Measurements from ENCODE around the gene CEP350.
"Not testable (repeated sequence)": the region's sequence is repeated elsewhere in the genome, so short reads cannot be mapped to it uniquely, and the experiment has no call there.

Gene CEP350

GRCh38 chr1:179995576-179995975 is 41.0 kb downstream of the CEP350 start:
- H3K4me3 Mint-ChIP-seq: no peak overlapping the region
- no peaks in the 10 kb centered on the region for H3K27me3 Mint-ChIP-seq
- H3K4me1 Mint-ChIP-seq (ENCODE audit: low read depth): peaks cover 8% of the 10 kb centered on the region
- H3K27ac Mint-ChIP-seq: no peak overlapping the region
- intact Hi-C loops (cut with micrococcal nuclease): no loop called here
- peaks cover 68% of the 10 kb centered on the region for H3K36me3 Mint-ChIP-seq (ENCODE audit: low read depth)
- H3K9me3 Mint-ChIP-seq: no peaks in the 10 kb centered on the region

- Mint-ChIP-seq H3K27ac (no peak overlapping the region), H3K4me1 (ENCODE audit: low read depth) (peaks cover 8% of the 10 kb centered on the region), H3K4me3 (no peak overlapping the region), H3K9me3 (no peaks in the 10 kb centered on the region), H3K27me3 (no peaks in the 10 kb centered on the region), H3K36me3 (ENCODE audit: low read depth) (peaks cover 64% of the 10 kb centered on the region)
- intact Hi-C loops (cut with micrococcal nuclease): no loop called here
Measured at GRCh38 chr1:179996099-179996498, 41.5 kb downstream of the CEP350 start.

- Mint-ChIP-seq H3K4me3 (no peak overlapping the region), H3K27me3 (no peaks in the 10 kb centered on the region), H3K4me1 (ENCODE audit: low read depth) (peaks cover 8% of the 10 kb centered on the region), H3K9me3 (no peaks in the 10 kb centered on the region), H3K27ac (no peak overlapping the region), H3K36me3 (ENCODE audit: low read depth) (peaks cover 43% of the 10 kb centered on the region)
- intact Hi-C loops (cut with micrococcal nuclease): no loop called here
Measured at GRCh38 chr1:180000575-180000974, 46.0 kb downstream of the CEP350 start.

GRCh38 chr1:180002437-180002836 is 47.8 kb downstream of the CEP350 start:
- H3K27me3 Mint-ChIP-seq: no peaks in the 10 kb centered on the region
- no peak overlapping the region for H3K4me3 Mint-ChIP-seq
- peaks cover 8% of the 10 kb centered on the region for H3K4me1 Mint-ChIP-seq (ENCODE audit: low read depth)
- no peaks in the 10 kb centered on the region for H3K9me3 Mint-ChIP-seq
- H3K36me3 Mint-ChIP-seq (ENCODE audit: low read depth): peaks cover 29% of the 10 kb centered on the region
- no peak overlapping the region for H3K27ac Mint-ChIP-seq
- intact Hi-C loops (cut with micrococcal nuclease): no loop called here

- Mint-ChIP-seq H3K9me3 (no peaks in the 10 kb centered on the region), H3K4me3 (no peak overlapping the region), H3K36me3 (ENCODE audit: low read depth) (peaks cover 28% of the 10 kb centered on the region), H3K27me3 (no peaks in the 10 kb centered on the region), H3K4me1 (ENCODE audit: low read depth) (peaks cover 8% of the 10 kb centered on the region), H3K27ac (no peak overlapping the region)
- intact Hi-C loops (cut with micrococcal nuclease): no loop called here
Measured at GRCh38 chr1:180003026-180003695, 48.6 kb downstream of the CEP350 start.

GRCh38 chr1:180006762-180007161 is 52.2 kb downstream of the CEP350 start:
- H3K27me3 Mint-ChIP-seq; H3K9me3 Mint-ChIP-seq; H3K27ac Mint-ChIP-seq; intact Hi-C loops (cut with micrococcal nuclease); H3K4me3 Mint-ChIP-seq; H3K4me1 Mint-ChIP-seq (ENCODE audit: low read depth): not testable (repeated sequence)
- H3K36me3 Mint-ChIP-seq (ENCODE audit: low read depth): peaks cover 27% of the 10 kb centered on the region

GRCh38 chr1:180020017-180020416 is 65.4 kb downstream of the CEP350 start:
- Mint-ChIP-seq H3K36me3 (ENCODE audit: low read depth) (peaks cover 82% of the 10 kb centered on the region), H3K4me1 (ENCODE audit: low read depth) (no peaks in the 10 kb centered on the region), H3K4me3 (no peak overlapping the region), H3K27me3 (no peaks in the 10 kb centered on the region), H3K9me3 (no peaks in the 10 kb centered on the region), H3K27ac (no peak overlapping the region)
- intact Hi-C loops (cut with micrococcal nuclease): no loop called here

- peaks cover 5% of the 10 kb centered on the region for H3K4me1 Mint-ChIP-seq (ENCODE audit: low read depth)
- intact Hi-C loops (cut with micrococcal nuclease): no loop called here
- H3K27ac Mint-ChIP-seq: no peak overlapping the region
- H3K36me3 Mint-ChIP-seq (ENCODE audit: low read depth): peaks cover 69% of the 10 kb centered on the region
- no peak overlapping the region for H3K4me3 Mint-ChIP-seq
- H3K27me3 Mint-ChIP-seq: no peaks in the 10 kb centered on the region
- no peaks in the 10 kb centered on the region for H3K9me3 Mint-ChIP-seq
Measured at GRCh38 chr1:180026556-180026955, 71.9 kb downstream of the CEP350 start.

GRCh38 chr1:180027949-180028445 is 73.4 kb downstream of the CEP350 start:
- intact Hi-C loops (cut with micrococcal nuclease): no loop called here
- Mint-ChIP-seq H3K27me3 (no peaks in the 10 kb centered on the region), H3K4me1 (ENCODE audit: low read depth) (peaks cover 5% of the 10 kb centered on the region), H3K4me3 (no peak overlapping the region), H3K36me3 (ENCODE audit: low read depth) (peaks cover 66% of the 10 kb centered on the region), H3K27ac (no peak overlapping the region), H3K9me3 (no peaks in the 10 kb centered on the region)

GRCh38 chr1:180028864-180029263 is 74.3 kb downstream of the CEP350 start:
- Mint-ChIP-seq H3K4me3 (no peak overlapping the region), H3K4me1 (ENCODE audit: low read depth) (peaks cover 8% of the 10 kb centered on the region), H3K27ac (no peak overlapping the region), H3K36me3 (ENCODE audit: low read depth) (peaks cover 68% of the 10 kb centered on the region), H3K27me3 (no peaks in the 10 kb centered on the region), H3K9me3 (no peaks in the 10 kb centered on the region)
- intact Hi-C loops (cut with micrococcal nuclease): no loop called here

GRCh38 chr1:180029524-180030135 is 75.0 kb downstream of the CEP350 start:
- no peak overlapping the region for H3K27ac Mint-ChIP-seq
- no peak overlapping the region for H3K4me3 Mint-ChIP-seq
- peaks cover 69% of the 10 kb centered on the region for H3K36me3 Mint-ChIP-seq (ENCODE audit: low read depth)
- H3K4me1 Mint-ChIP-seq (ENCODE audit: low read depth): peaks cover 10% of the 10 kb centered on the region
- H3K27me3 Mint-ChIP-seq: no peaks in the 10 kb centered on the region
- intact Hi-C loops (cut with micrococcal nuclease): no loop called here
- H3K9me3 Mint-ChIP-seq: no peaks in the 10 kb centered on the region

- Mint-ChIP-seq H3K36me3 (ENCODE audit: low read depth) (peaks cover 70% of the 10 kb centered on the region), H3K27ac (no peak overlapping the region), H3K4me1 (ENCODE audit: low read depth) (peaks cover 5% of the 10 kb centered on the region), H3K27me3 (no peaks in the 10 kb centered on the region), H3K4me3 (no peak overlapping the region), H3K9me3 (no peaks in the 10 kb centered on the region)
- intact Hi-C loops (cut with micrococcal nuclease): no loop called here
Measured at GRCh38 chr1:180031664-180032063, 77.1 kb downstream of the CEP350 start.

- peaks cover 76% of the 10 kb centered on the region for H3K36me3 Mint-ChIP-seq (ENCODE audit: low read depth)
- no peaks in the 10 kb centered on the region for H3K27me3 Mint-ChIP-seq
- no peaks in the 10 kb centered on the region for H3K9me3 Mint-ChIP-seq
- intact Hi-C loops (cut with micrococcal nuclease): no loop called here
- no peak overlapping the region for H3K27ac Mint-ChIP-seq
- H3K4me3 Mint-ChIP-seq: no peak overlapping the region
- H3K4me1 Mint-ChIP-seq (ENCODE audit: low read depth): peaks cover 5% of the 10 kb centered on the region
Measured at GRCh38 chr1:180033390-180033789, 78.8 kb downstream of the CEP350 start.

GRCh38 chr1:180040034-180040433 is 85.4 kb downstream of the CEP350 start:
- Mint-ChIP-seq H3K9me3 (no peaks in the 10 kb centered on the region), H3K36me3 (ENCODE audit: low read depth) (peaks cover 91% of the 10 kb centered on the region), H3K4me1 (ENCODE audit: low read depth) (peaks cover 4% of the 10 kb centered on the region), H3K4me3 (no peak overlapping the region), H3K27ac (peak overlapping the region; percentile 55), H3K27me3 (no peaks in the 10 kb centered on the region)
- intact Hi-C loops (cut with micrococcal nuclease): no loop called here

GRCh38 chr1:180041582-180041981 is 87.0 kb downstream of the CEP350 start:
- H3K4me1 Mint-ChIP-seq (ENCODE audit: low read depth): peaks cover 4% of the 10 kb centered on the region
- no peaks in the 10 kb centered on the region for H3K9me3 Mint-ChIP-seq
- no peaks in the 10 kb centered on the region for H3K27me3 Mint-ChIP-seq
- H3K4me3 Mint-ChIP-seq: no peak overlapping the region
- intact Hi-C loops (cut with micrococcal nuclease): no loop called here
- H3K27ac Mint-ChIP-seq: no peak overlapping the region
- peaks cover 96% of the 10 kb centered on the region for H3K36me3 Mint-ChIP-seq (ENCODE audit: low read depth)

All from dendritic cell treated with granulocyte-macrophage colony-stimulating factor and Interleukin-4, amounts not matched to agents 40 ng/mL and 50 ng/mL, for 4 days (primary cell).